GM19043 (cell line): ENCODE results near the gene PPEF2.
"Not testable (repeated sequence)": the region's sequence is repeated elsewhere in the genome, so short reads cannot be mapped to it uniquely, and the experiment has no call there.

ENCODE experiments used
- ATAC-seq: cut with Tn5 transposase; IDR thresholded peaks from one replicate; pipeline ENCODE4 v1.9.1; 2021; ENCODE audit warnings: low read depth; ENCODE audit not compliant: unreplicated experiment

PPEF2 gene

GRCh38 chr4:75904076-75904475 is 1.8 kb upstream of the PPEF2 start:
- no peak for ATAC-seq

DNA sequence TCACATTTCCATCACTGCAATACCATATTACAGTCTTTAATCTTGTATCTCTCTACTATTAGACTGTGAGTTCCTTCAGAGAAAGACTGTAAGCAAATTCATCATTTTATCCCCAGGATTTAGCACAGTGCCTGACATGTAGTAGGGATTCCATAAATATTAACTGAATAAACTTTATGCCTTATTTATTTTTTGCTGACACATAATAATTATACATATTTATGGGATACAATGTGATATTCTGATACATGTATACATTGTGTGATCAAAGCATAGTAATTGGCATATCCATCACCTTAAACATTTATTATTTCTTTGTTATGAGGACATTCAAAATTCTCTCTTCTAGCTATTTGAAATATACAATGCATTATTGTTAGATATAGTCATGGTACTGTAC is 3.7 kb downstream of the PPEF2 start:
- ATAC-seq: no peak

- no peak for ATAC-seq
Measured at GRCh38 chr4:75895744-75896314, 6.4 kb downstream of the PPEF2 start.

GRCh38 chr4:75892508-75892907 is 9.7 kb downstream of the PPEF2 start:
- no peak for ATAC-seq

DNA sequence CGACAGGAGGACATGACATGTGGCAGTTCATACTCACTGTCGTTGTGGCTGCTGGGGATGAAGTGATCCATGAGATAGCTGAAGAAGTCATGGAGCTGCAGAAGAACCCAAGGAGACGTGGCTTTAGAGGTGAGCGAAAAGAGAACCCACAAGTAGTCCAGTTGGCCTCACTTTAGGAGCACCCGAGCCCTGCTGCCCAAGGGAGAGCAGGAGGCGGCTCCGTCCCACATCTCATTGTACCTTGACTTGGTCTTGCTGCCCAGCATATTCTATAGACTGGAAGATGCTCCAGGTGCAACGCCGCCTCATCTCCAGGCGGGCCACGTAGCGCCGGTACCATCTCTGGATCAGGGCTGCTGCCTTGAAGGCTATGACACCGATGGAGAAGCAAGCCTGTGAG is 10.6 kb downstream of the PPEF2 start:
- no peak for ATAC-seq

DNA sequence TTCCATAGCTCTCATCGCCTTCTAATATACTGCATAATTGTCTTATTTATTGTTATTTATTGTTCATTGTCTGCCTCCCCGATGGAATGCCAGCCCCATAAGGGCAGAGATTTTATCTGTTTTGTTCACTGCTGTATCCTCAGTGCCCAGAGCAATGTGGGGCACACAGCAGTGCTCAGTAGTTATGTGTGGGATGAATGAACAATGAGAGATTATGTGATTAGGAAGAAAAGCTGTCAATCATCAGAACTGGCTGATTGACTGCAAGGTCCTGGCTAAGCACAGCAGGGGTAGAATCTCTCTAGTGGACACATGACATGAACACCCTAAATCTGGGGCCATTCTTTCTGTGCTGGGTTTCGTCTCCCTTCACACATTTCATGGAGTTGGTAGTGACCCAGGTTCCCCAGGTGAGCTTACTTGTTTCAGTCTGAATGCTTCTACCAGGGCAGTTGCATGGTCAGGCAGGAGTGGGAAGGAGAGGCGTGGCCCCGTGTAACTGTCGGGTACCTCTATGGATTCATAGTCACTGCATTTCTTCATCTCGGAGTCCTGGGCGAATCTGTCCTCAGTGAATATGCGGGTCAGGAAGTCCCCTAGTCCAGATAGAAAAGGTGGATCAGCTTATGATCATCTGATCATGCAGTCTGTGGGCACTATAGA is 12.6 kb downstream of the PPEF2 start:
- ATAC-seq: no peak

- no peak for ATAC-seq
Measured at GRCh38 chr4:75886104-75886503, 16.1 kb downstream of the PPEF2 start.

- no peak for ATAC-seq
Measured at GRCh38 chr4:75881476-75881875, 20.8 kb downstream of the PPEF2 start.

GRCh38 chr4:75880278-75880677 is 22.0 kb downstream of the PPEF2 start:
- no peak for ATAC-seq

- no peak for ATAC-seq
Measured at GRCh38 chr4:75878246-75878756, 24.0 kb downstream of the PPEF2 start.

GRCh38 chr4:75876218-75876617 is 26.0 kb downstream of the PPEF2 start:
- ATAC-seq: no peak

GRCh38 chr4:75869100-75869499 is 33.2 kb downstream of the PPEF2 start:
- ATAC-seq: no peak

DNA sequence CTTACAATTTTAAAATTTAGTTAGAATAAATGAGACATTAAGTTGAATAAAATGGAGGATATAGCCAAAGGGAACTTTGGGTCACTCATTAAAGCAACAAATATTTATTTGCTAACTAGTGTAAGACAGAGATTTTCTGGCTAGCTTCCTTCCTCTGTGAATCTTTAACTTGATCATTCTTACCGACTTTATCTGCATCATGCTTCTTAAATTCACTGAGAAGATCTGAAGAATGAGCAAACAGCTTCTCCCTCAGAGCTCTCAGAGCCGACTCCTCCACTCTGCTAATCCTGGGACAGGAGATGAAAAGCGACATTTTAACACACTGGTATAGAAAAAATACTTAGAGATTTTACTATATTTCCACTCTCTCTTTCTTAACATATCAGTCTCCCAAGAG is 35.1 kb downstream of the PPEF2 start:
- no peak for ATAC-seq

DNA sequence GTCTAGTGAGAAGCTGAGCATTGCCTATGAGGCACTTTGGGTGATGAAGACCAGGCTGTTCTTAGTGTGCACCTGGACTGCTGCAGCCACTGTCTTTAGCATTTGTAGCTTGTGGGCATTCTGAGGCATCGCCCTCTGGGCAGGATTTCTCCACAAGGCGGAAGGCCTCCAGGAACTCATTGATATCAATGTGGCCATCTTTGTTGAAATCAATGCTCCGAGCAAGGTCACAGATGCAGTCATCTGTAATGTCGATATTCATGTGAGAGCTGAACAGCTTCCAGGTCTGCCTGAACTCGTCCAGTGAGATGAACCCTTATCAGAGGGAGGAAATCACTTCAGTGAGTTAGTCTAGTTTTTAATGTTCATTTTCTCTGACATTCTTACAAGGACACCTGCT is 41.6 kb downstream of the PPEF2 start:
- ATAC-seq: no peak

- no peak for ATAC-seq
Measured at GRCh38 chr4:75858721-75859120, 43.5 kb downstream of the PPEF2 start.

DNA sequence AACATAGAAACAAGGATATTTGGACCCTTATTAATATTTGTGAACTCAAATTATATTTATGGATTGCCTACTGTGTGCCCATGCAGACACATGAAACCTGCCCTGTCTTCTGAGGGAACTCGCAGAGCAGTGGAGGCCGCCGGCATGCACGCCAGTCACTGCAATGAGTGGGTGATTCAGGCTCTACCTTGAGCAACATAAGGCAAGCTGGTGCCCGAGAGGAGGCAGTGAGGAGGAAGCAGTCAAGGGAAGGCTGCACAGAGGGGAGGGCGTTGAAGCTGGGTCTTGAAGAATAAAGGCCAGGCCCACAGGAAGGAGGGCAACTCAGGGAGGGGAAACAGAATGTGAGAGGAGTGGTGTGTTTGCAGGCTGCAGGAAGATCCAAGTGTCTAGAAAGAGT is 52.8 kb downstream of the PPEF2 start:
- no peak for ATAC-seq

GRCh38 chr4:75848891-75849290 is 53.4 kb downstream of the PPEF2 start:
- ATAC-seq: no peak

DNA sequence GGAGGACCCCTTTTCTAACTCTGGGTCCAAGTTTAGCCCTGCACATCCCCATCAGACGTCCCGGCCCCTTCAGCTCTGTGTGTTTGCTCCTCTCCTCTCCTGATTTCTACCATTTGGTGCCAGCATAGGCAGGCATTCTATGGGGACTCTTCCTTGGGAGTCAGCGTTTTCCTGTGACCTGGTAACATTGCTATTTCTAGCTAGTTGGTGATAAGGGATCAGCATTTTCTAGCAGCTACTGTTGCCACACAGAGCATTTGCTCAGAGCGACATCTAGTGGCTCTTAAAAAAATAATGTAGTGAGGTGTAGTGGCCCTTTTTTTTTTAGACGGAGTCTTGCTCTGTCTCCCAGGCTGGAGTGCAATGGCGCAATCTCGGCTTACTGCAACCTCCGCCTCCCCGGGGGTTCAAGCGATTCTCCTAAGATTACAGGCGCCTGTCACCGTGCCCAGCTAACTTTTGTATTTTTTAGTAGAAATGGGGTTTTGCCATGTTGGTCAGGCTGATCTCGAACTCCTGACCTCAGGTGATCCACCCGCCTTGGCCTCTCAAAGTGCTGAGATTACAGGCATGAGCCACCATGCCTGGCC is 54.0 kb downstream of the PPEF2 start:
- ATAC-seq: not testable (repeated sequence)

- ATAC-seq: no peak
Measured at GRCh38 chr4:75845992-75846391, 56.3 kb downstream of the PPEF2 start.

- ATAC-seq: no peak
Measured at GRCh38 chr4:75844151-75844662, 58.0 kb downstream of the PPEF2 start.

- ATAC-seq: no peak
Measured at GRCh38 chr4:75843596-75843995, 58.7 kb downstream of the PPEF2 start.
